HEK293 (cell line): ENCODE data around the gene RTP5.

ENCODE experiments used
- CTCF ChIA-PET: fragments of 350-600 bp; formaldehyde crosslinking; extraction: SDS; loops from one replicate; lab custom pipeline; 2021; ENCODE audit warnings: antibody characterized with exemption; lab: Yijun Ruan, JAX
- POLR2A ChIA-PET: fragments of 300-600 bp; formaldehyde crosslinking; extraction: SDS; loops from one replicate; lab custom pipeline; 2020; ENCODE audit warnings: antibody characterized with exemption, inconsistent platforms; lab: Yijun Ruan, JAX
- H3K27ac ChIP-seq: fragments of 200-500 bp; sonication (Bioruptor generic); 2 replicates; pipeline ENCODE4 v1.5.1; 2014; ENCODE audit warnings: low read depth, low read length, control low read depth, inconsistent platforms; ENCODE audit errors: extremely low read depth
- H3K36me3 ChIP-seq, 2 experiments: fragments of 200-500 bp in 1 of 2; sonication (Bioruptor generic) in 1 of 2; 1 replicate in 1 of 2; 2 replicates in 1 of 2; pipeline ENCODE4 v1.5.1; 2014 to 2017; ENCODE audit warnings: inconsistent platforms in 2 of 2, low read length in 2 of 2; ENCODE audit not compliant: control insufficient read depth in 2 of 2, insufficient read depth in 1 of 2
- H3K4me1 ChIP-seq: fragments of 200-500 bp; sonication (Bioruptor generic); 2 replicates; pipeline ENCODE4 v1.5.1; 2014; ENCODE audit warnings: mild to moderate bottlenecking, low read length, inconsistent platforms; ENCODE audit not compliant: control insufficient read depth, insufficient read depth
- H3K4me3 ChIP-seq: 2 replicates; pipeline ENCODE4 v1.5.1; 2011; ENCODE audit warnings: low read depth, mild to moderate bottlenecking, control low read depth, low read length, moderate library complexity
- H3K9me3 ChIP-seq: fragments of 200-500 bp; sonication (Bioruptor generic); 2 replicates; pipeline ENCODE4 v1.5.1; 2014; ENCODE audit warnings: low read depth, low read length, inconsistent platforms; ENCODE audit not compliant: control insufficient read depth, insufficient read depth
- GLIS1 ChIP-seq: fragments of 450-650 bp; formaldehyde crosslinking; IDR thresholded peaks from 2 replicates; pipeline ENCODE4 v1.5.1; 2016; ENCODE audit warnings: missing biosample characterization, missing genetic modification characterization
- HOXD13 ChIP-seq: sonication (generic); formaldehyde crosslinking; IDR thresholded peaks from 2 replicates; pipeline ENCODE4 v1.8.0; 2022; ENCODE audit warnings: missing genetic modification reagents, borderline replicate concordance
- PRDM10 ChIP-seq: fragments of 450-650 bp; formaldehyde crosslinking; IDR thresholded peaks from 2 replicates; pipeline ENCODE4 v1.5.1; 2016; ENCODE audit warnings: missing biosample characterization, missing genetic modification characterization
- WT1 ChIP-seq: fragments of 450-650 bp; formaldehyde crosslinking; IDR thresholded peaks from 2 replicates; pipeline ENCODE4 v1.5.1; 2016; ENCODE audit warnings: missing biosample characterization, missing genetic modification characterization
- ZFP41 ChIP-seq: fragments of 450-650 bp; formaldehyde crosslinking; IDR thresholded peaks from 2 replicates; pipeline ENCODE4 v1.5.1; 2016; ENCODE audit warnings: missing biosample characterization, missing genetic modification characterization, borderline replicate concordance
- ZNF18 ChIP-seq: fragments of 450-650 bp; formaldehyde crosslinking; IDR thresholded peaks from 2 replicates; pipeline ENCODE4 v1.5.1; 2016; ENCODE audit warnings: missing biosample characterization, missing genetic modification characterization
- ZNF221 ChIP-seq: fragments of 450-650 bp; formaldehyde crosslinking; IDR thresholded peaks from 2 replicates; pipeline ENCODE4 v1.5.1; 2017; ENCODE audit warnings: missing biosample characterization, missing genetic modification characterization, borderline replicate concordance
- ZNF274 ChIP-seq, 2 experiments: fragments of 200-500 bp in 1 of 2; fragments of 450-650 bp in 1 of 2; sonication (Bioruptor generic) in 1 of 2; formaldehyde crosslinking in 1 of 2; IDR thresholded peaks; 2 replicates each; pipeline versions ENCODE4 v1.5.1 to v1.6.1; 2014 to 2016; ENCODE audit warnings: borderline replicate concordance in 1 of 2, inconsistent platforms in 1 of 2, low read length in 1 of 2, missing biosample characterization in 1 of 2, missing genetic modification characterization in 1 of 2
- ZNF292 ChIP-seq: fragments of 450-650 bp; formaldehyde crosslinking; IDR thresholded peaks from 2 replicates; pipeline ENCODE4 v1.5.1; 2016; ENCODE audit warnings: low read depth, missing biosample characterization, missing genetic modification characterization, borderline replicate concordance
- ZNF37A ChIP-seq: fragments of 450-650 bp; IDR thresholded peaks from 2 replicates; pipeline ENCODE4 v1.5.1; 2018; ENCODE audit warnings: missing biosample characterization, missing genetic modification characterization
- ZNF391 ChIP-seq: fragments of 450-650 bp; formaldehyde crosslinking; IDR thresholded peaks from 2 replicates; pipeline ENCODE4 v1.5.1; 2016; ENCODE audit warnings: low read depth, missing biosample characterization, missing genetic modification characterization, borderline replicate concordance
- ZNF404 ChIP-seq: fragments of 450-650 bp; formaldehyde crosslinking; IDR thresholded peaks from 2 replicates; pipeline ENCODE4 v1.5.1; 2017; ENCODE audit warnings: missing biosample characterization, missing genetic modification characterization
- ZNF423 ChIP-seq: fragments of 450-650 bp; formaldehyde crosslinking; IDR thresholded peaks from 2 replicates; pipeline ENCODE4 v1.5.1; 2016; ENCODE audit warnings: missing biosample characterization, missing genetic modification characterization
- ZNF544 ChIP-seq: fragments of 450-650 bp; formaldehyde crosslinking; IDR thresholded peaks from 2 replicates; pipeline ENCODE4 v1.5.0; 2017; ENCODE audit warnings: missing biosample characterization, missing genetic modification characterization
- ZNF580 ChIP-seq: fragments of 450-650 bp; formaldehyde crosslinking; IDR thresholded peaks from 2 replicates; pipeline ENCODE4 v1.5.1; 2016; ENCODE audit warnings: missing biosample characterization, missing genetic modification characterization
- ZNF639 ChIP-seq: fragments of 450-650 bp; formaldehyde crosslinking; IDR thresholded peaks from 2 replicates; pipeline ENCODE4 v1.5.1; 2016; ENCODE audit warnings: missing biosample characterization, missing genetic modification characterization
- ZNF664 ChIP-seq: fragments of 450-650 bp; formaldehyde crosslinking; IDR thresholded peaks from 2 replicates; pipeline ENCODE4 v1.5.1; 2016; ENCODE audit warnings: missing biosample characterization, missing genetic modification characterization
- ZNF677 ChIP-seq: fragments of 450-650 bp; IDR thresholded peaks from 2 replicates; pipeline ENCODE4 v1.5.0; 2018; ENCODE audit warnings: missing biosample characterization, mild to moderate bottlenecking, missing genetic modification characterization, moderate library complexity
- ZSCAN4 ChIP-seq: fragments of 450-650 bp; formaldehyde crosslinking; IDR thresholded peaks from 2 replicates; pipeline ENCODE4 v1.5.1; 2017; ENCODE audit warnings: missing biosample characterization, missing genetic modification characterization
- TF ChIP-seq, protein P1 (sequence below): fragments of 450-650 bp; formaldehyde crosslinking; IDR thresholded peaks from 2 replicates; pipeline ENCODE4 v1.5.1; 2016; ENCODE audit warnings: missing biosample characterization, missing genetic modification characterization

RTP5 gene

GRCh38 chr2:241844831-241845578 is 24.5 kb upstream of the RTP5 start (continued):
- TF ChIP-seq ZNF18 (tag by site-specific recombination) (no peak), PRDM10 (tag by site-specific recombination) (no peak), ZNF639 (tag by site-specific recombination) (no peak), ZNF221 (tag by site-specific recombination) (no peak), ZNF544 (tag by site-specific recombination) (no peak), ZNF677 (tag by site-specific recombination) (no peak), ZNF391 (tag by site-specific recombination) (no peak), ZNF664 (no peak), HOXD13 (CRISPR knock-in tag) (no peak), ZNF423 (no peak)
- TF ChIP-seq, protein P1, sequence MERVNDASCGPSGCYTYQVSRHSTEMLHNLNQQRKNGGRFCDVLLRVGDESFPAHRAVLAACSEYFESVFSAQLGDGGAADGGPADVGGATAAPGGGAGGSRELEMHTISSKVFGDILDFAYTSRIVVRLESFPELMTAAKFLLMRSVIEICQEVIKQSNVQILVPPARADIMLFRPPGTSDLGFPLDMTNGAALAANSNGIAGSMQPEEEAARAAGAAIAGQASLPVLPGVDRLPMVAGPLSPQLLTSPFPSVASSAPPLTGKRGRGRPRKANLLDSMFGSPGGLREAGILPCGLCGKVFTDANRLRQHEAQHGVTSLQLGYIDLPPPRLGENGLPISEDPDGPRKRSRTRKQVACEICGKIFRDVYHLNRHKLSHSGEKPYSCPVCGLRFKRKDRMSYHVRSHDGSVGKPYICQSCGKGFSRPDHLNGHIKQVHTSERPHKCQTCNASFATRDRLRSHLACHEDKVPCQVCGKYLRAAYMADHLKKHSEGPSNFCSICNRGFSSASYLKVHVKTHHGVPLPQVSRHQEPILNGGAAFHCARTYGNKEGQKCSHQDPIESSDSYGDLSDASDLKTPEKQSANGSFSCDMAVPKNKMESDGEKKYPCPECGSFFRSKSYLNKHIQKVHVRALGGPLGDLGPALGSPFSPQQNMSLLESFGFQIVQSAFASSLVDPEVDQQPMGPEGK (tag by site-specific recombination), result no peak

GRCh38 chr2:241846406-241846805 is 23.1 kb upstream of the RTP5 start:
- H3K27ac ChIP-seq, result no peak overlapping the region
- H3K9me3 ChIP-seq, result no peaks in the 10 kb centered on the region
- POLR2A ChIA-PET, result no interaction called here
- CTCF ChIA-PET, result no interaction called here
- no peaks in the 10 kb centered on the region for H3K4me1 ChIP-seq
- H3K4me3 ChIP-seq, result no peak overlapping the region
- TF ChIP-seq ZNF292 (tag by site-specific recombination) (no peak), ZNF274 (IDR thresholded peaks at IDR 0.05; ENCODE audit: low read length) (no peak), ZNF274 (tag by site-specific recombination; IDR thresholded peaks at IDR 0.05; ENCODE audit: borderline replicate concordance) (no peak), ZFP41 (tag by site-specific recombination) (no peak), WT1 (no peak), GLIS1 (tag by site-specific recombination) (no peak), ZNF404 (tag by site-specific recombination) (no peak), ZNF37A (no peak), ZNF580 (tag by site-specific recombination) (no peak), ZSCAN4 (tag by site-specific recombination) (no peak)
- H3K36me3 ChIP-seq, result no peaks in the 10 kb centered on the region
